GM18517 (cell line): ENCODE measurements around the gene ZMAT2.
"Not testable (repeated sequence)": the region's sequence is repeated elsewhere in the genome, so short reads cannot be mapped to it uniquely, and the experiment has no call there.

Source experiments
- ATAC-seq: cut with Tn5 transposase; IDR thresholded peaks from one replicate; pipeline ENCODE4 v1.9.1; 2021; ENCODE audit warnings: mild to moderate bottlenecking, moderate library complexity; ENCODE audit not compliant: unreplicated experiment

The ZMAT2 gene

GRCh38 chr5:140700177-140701144 is at the start of gene ZMAT2:
TSS of gene ZMAT2 (plus strand) at chr5:140700447. CDS start at chr5:140700461, 14 bp downstream.
- peak; percentile 91 for ATAC-seq

- ATAC-seq: no peak
Observed at GRCh38 chr5:140658870-140659269, 41.4 kb upstream of the ZMAT2 start.

GRCh38 chr5:140660371-140660770 is 39.9 kb upstream of the ZMAT2 start:
- not testable (repeated sequence) for ATAC-seq

- ATAC-seq: no peak
Observed at GRCh38 chr5:140664030-140664358, 36.3 kb upstream of the ZMAT2 start.

GRCh38 chr5:140664359-140665119 is 35.7 kb upstream of the ZMAT2 start, which contains the start of gene WDR55:
TSS of gene WDR55 (plus strand) at chr5:140664904. CDS start at chr5:140664913, 9 bp downstream.
- peak; percentile 96 for ATAC-seq

GRCh38 chr5:140671035-140671434 is 29.2 kb upstream of the ZMAT2 start:
- not testable (repeated sequence) for ATAC-seq

- no peak for ATAC-seq
Observed at GRCh38 chr5:140671472-140672125, 28.6 kb upstream of the ZMAT2 start.

- no peak for ATAC-seq
Observed at GRCh38 chr5:140672455-140673186, 27.6 kb upstream of the ZMAT2 start.

- ATAC-seq: no peak
Observed at GRCh38 chr5:140673187-140673976, 26.9 kb upstream of the ZMAT2 start, which contains the start of gene DND1. TSS of gene DND1 (minus strand) at chr5:140673576. CDS start at chr5:140673542, 34 bp downstream.

- ATAC-seq: no peak
Observed at GRCh38 chr5:140674211-140674610, 26.0 kb upstream of the ZMAT2 start.

- no peak for ATAC-seq
Observed at GRCh38 chr5:140674629-140675028, 25.6 kb upstream of the ZMAT2 start.

- peak; percentile 61 for ATAC-seq
Observed at GRCh38 chr5:140677947-140678346, 22.3 kb upstream of the ZMAT2 start.

GRCh38 chr5:140678993-140679392 is 21.3 kb upstream of the ZMAT2 start:
- ATAC-seq: no peak

GRCh38 chr5:140690376-140690932 is 9.8 kb upstream of the ZMAT2 start:
- ATAC-seq: no peak

- peak; percentile 93 for ATAC-seq
Observed at GRCh38 chr5:140690941-140691924, 9.0 kb upstream of the ZMAT2 start, which contains the start of the genes HARS1 and HARS2. TSS of gene HARS1 (minus strand) at chr5:140691370. CDS start at chr5:140691304, 66 bp downstream. TSS of gene HARS2 (plus strand) at chr5:140691455. CDS start at chr5:140691649, 194 bp downstream.

GRCh38 chr5:140694276-140694675 is 6.0 kb upstream of the ZMAT2 start:
- ATAC-seq: no peak

- ATAC-seq: no peak
Observed at GRCh38 chr5:140696891-140697492, 3.3 kb upstream of the ZMAT2 start.
